Common myeloid progenitor, CD34-positive (primary cell): ENCODE results near the gene ZFYVE1.
A peak's percentile ranks its signal among the peaks of the same experiment; 100 is the strongest.

Experiments used
- CTCF ChIA-PET: fragments of 350-600 bp; sonication (Branson Sonifier 250); formaldehyde crosslinking; loops from one replicate; lab custom pipeline; 2021; ENCODE audit warnings: antibody characterized with exemption; lab: Charles Lee
- POLR2A ChIA-PET: fragments of 350-600 bp; sonication (Branson Sonifier 250); formaldehyde crosslinking; loops from one replicate; lab custom pipeline; 2021; ENCODE audit warnings: antibody characterized with exemption; lab: Charles Lee
- DNase-seq, 3 donors: peaks; one replicate each; pipeline versions ENCODE4 v3.0.0 to v3.0.0-alpha.2; 2013
- H3K27ac ChIP-seq, 2 experiments: 1 replicate in 1 of 2; 2 replicates in 1 of 2; pipeline ENCODE4 v1.7.0; 2013; ENCODE audit warnings: inconsistent platforms in 2 of 2, low read length in 2 of 2, mild to moderate bottlenecking in 2 of 2, low read depth in 1 of 2, moderate library complexity in 1 of 2; ENCODE audit not compliant: severe bottlenecking in 2 of 2, insufficient read depth in 1 of 2, poor library complexity in 1 of 2
- H3K27me3 ChIP-seq, 5 experiments: replicated peaks in 2 of 5; 1 replicate in 3 of 5; 2 replicates in 2 of 5; pipeline versions ENCODE4 v1.6.1 to v1.7.0; 2013; ENCODE audit warnings: low read length in 4 of 5, mild to moderate bottlenecking in 2 of 5, moderate library complexity in 2 of 5, inconsistent platforms in 1 of 5; ENCODE audit not compliant: insufficient read depth in 5 of 5, control insufficient read depth in 4 of 5
- H3K36me3 ChIP-seq, 4 experiments: 1 replicate in 2 of 4; 2 replicates in 2 of 4; pipeline versions ENCODE4 v1.6.1 to v1.7.0; 2013; ENCODE audit warnings: low read length in 3 of 4, control low read depth in 1 of 4, mild to moderate bottlenecking in 1 of 4; ENCODE audit not compliant: control insufficient read depth in 4 of 4, insufficient read depth in 4 of 4
- H3K4me1 ChIP-seq, 4 experiments: 1 replicate in 3 of 4; 2 replicates in 1 of 4; pipeline versions ENCODE4 v1.6.1 to v1.7.1; 2013; ENCODE audit warnings: low read length in 3 of 4, mild to moderate bottlenecking in 3 of 4, control low read depth in 1 of 4, inconsistent platforms in 1 of 4, moderate library complexity in 1 of 4; ENCODE audit not compliant: control insufficient read depth in 4 of 4, insufficient read depth in 4 of 4; ENCODE audit errors: control extremely low read depth in 1 of 4
- H3K4me3 ChIP-seq, 7 experiments: 1 replicate in 4 of 7; 2 replicates in 3 of 7; pipeline versions ENCODE4 v1.5.1 to v1.7.0; 2013; ENCODE audit warnings: mild to moderate bottlenecking in 7 of 7, low read length in 6 of 7, moderate library complexity in 6 of 7, inconsistent platforms in 2 of 7, low read depth in 2 of 7, control low read depth in 1 of 7; ENCODE audit not compliant: insufficient read depth in 4 of 7, control insufficient read depth in 1 of 7; ENCODE audit errors: extremely low read depth in 1 of 7
- H3K9me3 ChIP-seq, 5 experiments: 1 replicate in 4 of 5; 2 replicates in 1 of 5; pipeline versions ENCODE4 v1.6.1 to v1.7.1; 2013; ENCODE audit warnings: low read length in 4 of 5, mild to moderate bottlenecking in 2 of 5, inconsistent platforms in 1 of 5, low read depth in 1 of 5, moderate library complexity in 1 of 5; ENCODE audit not compliant: control insufficient read depth in 4 of 5, insufficient read depth in 2 of 5; ENCODE audit errors: control extremely low read depth in 1 of 5
- whole genome bisulfite sequencing: methylation state at CpG from one replicate; pipeline ENCODE4 v1.1.5; 2013; ENCODE audit not compliant: insufficient coverage; 5-methylcytosine and 5-hydroxymethylcytosine counted together

The ZFYVE1 gene

GRCh38 chr14:72948481-72949138 lies 78.3 kb downstream of the ZFYVE1 start:
- peak; percentile 48 to 74 (median 61) for DNase-seq
- no peaks in the 10 kb centered on the region for H3K27me3 ChIP-seq
- H3K27ac ChIP-seq: no peak overlapping the region
- CTCF ChIA-PET: interaction anchor here (0.8 to 4.2 kb wide), 20 partner anchors 9 to 468 kb away, joined by 3 to 88 read pairs (median 6); no protein-coding TSS in a partner anchor
- POLR2A ChIA-PET: interaction anchor here (0.7 kb wide), 1 partner anchor 476 kb away, joined by 3 read pairs; no protein-coding TSS in a partner anchor
- H3K9me3 ChIP-seq: no peaks in the 10 kb centered on the region
- WGBS: 31% methylated on average over 3 of the region's 5 CpGs
- no peak overlapping the region for H3K4me3 ChIP-seq
- H3K4me1 ChIP-seq: peaks cover 0 to 3% (median 0%) of the 10 kb centered on the region in 4 experiments
- peaks cover 10 to 31% (median 16%) of the 10 kb centered on the region in 4 experiments for H3K36me3 ChIP-seq

DNA sequence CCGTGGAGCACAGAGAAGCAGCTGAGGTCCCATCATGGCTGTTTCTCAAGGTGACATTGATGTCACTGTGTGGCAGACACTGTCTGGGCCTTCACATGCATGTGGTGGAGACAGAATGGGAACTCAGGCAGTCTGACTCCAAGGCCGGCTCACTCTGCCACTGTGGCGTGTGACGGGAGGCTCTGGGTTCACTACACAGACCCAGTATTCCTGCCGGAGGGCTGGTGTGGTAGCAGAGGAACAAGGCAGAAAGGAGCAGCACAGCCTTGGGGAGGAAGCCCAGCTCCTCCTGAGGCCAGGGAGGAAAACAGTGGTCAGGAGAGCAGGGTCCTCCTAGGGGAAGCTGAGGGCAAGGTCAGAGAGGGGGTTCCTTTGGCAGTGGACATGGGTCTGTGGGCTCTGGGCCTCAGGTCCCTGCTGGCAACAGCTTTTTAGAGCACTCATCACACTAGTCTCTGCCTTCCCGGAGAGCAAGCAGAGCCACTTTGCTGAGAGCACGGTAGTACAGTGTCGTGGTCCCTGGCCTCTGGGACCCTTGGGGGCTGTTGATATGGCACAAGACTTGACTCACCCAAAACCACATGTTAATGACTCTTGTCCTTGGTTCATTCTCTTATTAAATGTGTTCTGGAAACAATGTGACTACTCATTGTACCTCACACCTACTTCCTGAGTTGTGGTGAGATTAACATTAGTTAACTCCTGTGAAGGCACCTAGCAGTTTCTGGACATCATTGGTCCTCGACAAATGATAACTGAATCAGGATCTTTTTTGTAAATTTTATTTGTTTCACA lies 79.3 kb downstream of the ZFYVE1 start:
- no peak overlapping the region for H3K4me3 ChIP-seq
- H3K27me3 ChIP-seq: no peaks in the 10 kb centered on the region
- no peak overlapping the region for H3K27ac ChIP-seq
- ChIA-PET POLR2A (no interaction called here), CTCF (interaction anchor here (1.0 to 4.2 kb wide), 9 partner anchors 8 to 439 kb away, joined by 3 to 88 read pairs (median 7); no protein-coding TSS in a partner anchor)
- peaks cover 0 to 3% (median 0%) of the 10 kb centered on the region in 4 experiments for H3K4me1 ChIP-seq
- 98% methylated on average over 8 of the region's 9 CpGs for WGBS
- peak in 2 of 3 donors; percentile 17 to 23 for DNase-seq
- H3K36me3 ChIP-seq: peaks cover 14 to 42% (median 24%) of the 10 kb centered on the region in 4 experiments
- no peaks in the 10 kb centered on the region for H3K9me3 ChIP-seq

DNA sequence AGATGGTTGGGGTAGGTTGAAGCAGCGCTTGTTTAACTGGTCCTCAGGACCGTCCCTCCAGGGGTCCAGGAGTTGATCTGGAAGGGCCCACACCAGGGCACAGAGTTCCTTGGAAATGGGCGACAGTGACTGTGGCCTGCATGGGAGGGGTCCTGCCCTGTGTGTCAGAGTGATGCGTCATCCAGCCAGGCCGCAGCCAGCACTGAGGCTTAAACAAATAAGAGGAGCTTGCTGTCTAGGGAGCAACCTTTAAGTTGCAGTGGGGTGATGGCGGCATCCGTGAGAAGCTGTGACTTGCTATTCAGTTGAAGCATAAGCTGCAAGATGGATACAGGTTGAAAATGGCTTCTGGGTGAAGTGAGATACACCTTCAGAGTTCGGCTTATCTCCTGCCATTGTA lies 80.4 kb downstream of the ZFYVE1 start:
- POLR2A ChIA-PET: no interaction called here
- 100% methylated on average over 6 of the region's 8 CpGs for WGBS
- Histone ChIP-seq H3K27ac (no peak overlapping the region), H3K36me3 (peaks cover 10 to 50% (median 27%) of the 10 kb centered on the region in 4 experiments), H3K27me3 (no peaks in the 10 kb centered on the region), H3K4me3 (no peak overlapping the region), H3K9me3 (no peaks in the 10 kb centered on the region), H3K4me1 (peaks cover 0 to 3% (median 0%) of the 10 kb centered on the region in 4 experiments)
- DNase-seq: no peak
- CTCF ChIA-PET: interaction anchor here (4.2 kb wide), 1 partner anchor 431 kb away, joined by 88 read pairs; no protein-coding TSS in a partner anchor

- WGBS: 100% methylated on average over 9 of the region's 13 CpGs
- Histone ChIP-seq H3K4me1 (peaks cover 0 to 3% (median 0%) of the 10 kb centered on the region in 4 experiments), H3K9me3 (no peaks in the 10 kb centered on the region), H3K36me3 (peaks cover 13 to 53% (median 30%) of the 10 kb centered on the region in 4 experiments), H3K27me3 (no peaks in the 10 kb centered on the region), H3K4me3 (no peak overlapping the region), H3K27ac (no peak overlapping the region)
- ChIA-PET CTCF (no interaction called here), POLR2A (no interaction called here)
- DNase-seq: no peak
Measured at GRCh38 chr14:72945356-72946027, 81.4 kb downstream of the ZFYVE1 start.

DNA sequence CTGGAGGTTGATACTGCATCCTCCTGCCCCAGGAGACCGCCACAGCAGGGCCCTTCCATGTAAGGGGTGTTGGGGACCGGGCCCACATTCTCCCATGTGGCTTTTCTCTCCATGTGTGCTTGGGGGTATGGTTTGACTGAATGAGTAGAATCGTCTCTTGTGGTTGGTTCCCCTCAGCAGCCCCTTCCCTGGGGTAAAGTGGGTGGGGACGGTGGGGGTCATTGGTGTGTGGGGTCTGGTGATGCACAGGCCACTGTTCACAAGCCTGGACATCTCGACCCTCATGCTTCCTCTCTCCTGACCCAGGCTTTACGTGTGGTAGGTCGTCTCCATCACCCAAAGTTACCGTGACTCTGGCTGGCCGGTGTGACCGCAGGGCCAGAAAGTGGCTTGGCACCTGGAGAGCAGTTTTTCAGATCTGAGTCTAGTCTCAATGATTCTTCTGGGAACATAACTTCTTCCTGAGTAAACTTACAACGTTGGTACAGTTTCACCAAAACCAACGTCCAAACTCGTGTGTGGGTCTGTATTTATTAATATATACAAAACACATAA lies 83.0 kb downstream of the ZFYVE1 start:
- Histone ChIP-seq H3K9me3 (no peaks in the 10 kb centered on the region), H3K4me1 (peaks cover 0 to 3% (median 0%) of the 10 kb centered on the region in 4 experiments), H3K4me3 (no peak overlapping the region), H3K27me3 (no peaks in the 10 kb centered on the region), H3K27ac (no peak overlapping the region), H3K36me3 (peaks cover 21 to 62% (median 38%) of the 10 kb centered on the region in 4 experiments)
- WGBS: 87% methylated on average over 7 of the region's 13 CpGs
- ChIA-PET CTCF (interaction anchor here (1.0 kb wide), 1 partner anchor 35 kb away, joined by 3 read pairs; no protein-coding TSS in a partner anchor), POLR2A (no interaction called here)
- DNase-seq: no peak

DNA sequence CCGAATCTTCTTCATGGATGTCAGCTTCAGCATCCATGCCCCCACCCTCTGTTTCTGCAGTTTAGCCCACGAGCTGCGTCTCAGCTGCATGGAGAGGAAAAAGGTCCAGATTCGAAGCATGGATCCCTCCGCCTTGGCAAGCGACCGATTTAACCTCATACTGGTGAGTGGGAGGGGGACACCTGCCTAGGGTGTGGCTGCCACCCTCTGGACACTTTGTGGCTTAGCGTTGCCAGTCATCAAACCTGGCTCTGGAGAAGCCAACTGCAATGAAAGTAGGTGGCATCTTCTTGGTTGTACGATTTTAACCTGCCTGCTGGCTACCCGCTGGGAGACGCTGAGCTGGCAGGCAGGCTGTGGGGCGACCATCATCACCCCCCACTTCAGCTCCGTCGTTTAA lies 84.0 kb downstream of the ZFYVE1 start:
- Histone ChIP-seq H3K27me3 (no peaks in the 10 kb centered on the region), H3K36me3 (peaks cover 25 to 68% (median 44%) of the 10 kb centered on the region in 4 experiments), H3K9me3 (no peaks in the 10 kb centered on the region), H3K4me1 (peaks cover 0 to 3% (median 0%) of the 10 kb centered on the region in 4 experiments), H3K4me3 (no peak overlapping the region), H3K27ac (no peak overlapping the region)
- ChIA-PET CTCF (interaction anchor here (1.1 kb wide), 1 partner anchor 426 kb away, joined by 3 read pairs; no protein-coding TSS in a partner anchor), POLR2A (no interaction called here)
- WGBS: 98% methylated on average over 10 of the region's 14 CpGs
- no peak for DNase-seq
